Measurements from ENCODE around the gene SOS2. TPM values are rescaled to one million over a fixed set of nuclear protein-coding genes. Genes with fewer than 3 reads are reported as not detected.

Gene SOS2
- total RNA-seq, 2 donors from 2014 or later, result 22.6 to 41.4 TPM

DNA sequence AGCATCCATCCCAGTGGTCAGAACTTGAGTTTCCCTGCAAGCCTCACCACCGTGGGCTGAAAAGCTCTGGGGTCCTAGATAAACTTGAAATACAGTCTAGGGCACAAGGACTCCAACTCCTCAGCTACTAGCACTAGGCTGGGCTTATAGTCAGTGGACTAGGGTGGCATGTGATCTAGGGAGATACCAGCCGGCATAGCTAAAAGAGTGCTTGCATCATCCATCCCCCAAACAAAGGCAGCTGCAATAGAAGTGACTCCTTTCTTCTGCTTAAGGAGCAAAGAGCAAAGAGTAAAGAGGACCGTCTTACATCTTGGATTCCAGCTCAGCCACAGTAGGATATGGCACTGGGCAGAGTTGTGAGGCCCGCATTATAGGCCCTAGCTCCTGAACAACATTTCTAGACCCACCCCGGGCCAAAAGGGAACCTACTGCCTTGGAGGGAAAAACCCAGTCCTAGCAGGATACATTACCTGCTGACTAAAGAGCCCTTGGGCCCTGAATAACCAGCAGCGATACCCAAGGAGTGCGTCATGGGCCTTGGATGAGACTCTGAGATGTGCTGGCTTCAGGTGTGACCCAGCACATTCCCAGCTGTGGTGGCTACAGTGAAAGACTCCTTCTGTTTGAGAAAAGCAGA, 17.9 kb upstream of the SOS2 start:
- no peaks in the 10 kb centered on the region for H3K27me3 ChIP-seq (replicated peaks; ENCODE audit: insufficient read depth)
- no peak for DNase-seq (ENCODE audit: low spot score)
- H3K4me1 ChIP-seq (replicated peaks), result no peaks in the 10 kb centered on the region
- 92% methylated on average over 7 of the region's 7 CpGs for WGBS
- intact Hi-C loops (cut with DNase I), result no loop called here
- no peaks in the 10 kb centered on the region for H3K9me3 ChIP-seq
- H3K27ac ChIP-seq, result no peak overlapping the region
- no peaks in the 10 kb centered on the region for H3K36me3 ChIP-seq
- TF ChIP-seq, protein P1, sequence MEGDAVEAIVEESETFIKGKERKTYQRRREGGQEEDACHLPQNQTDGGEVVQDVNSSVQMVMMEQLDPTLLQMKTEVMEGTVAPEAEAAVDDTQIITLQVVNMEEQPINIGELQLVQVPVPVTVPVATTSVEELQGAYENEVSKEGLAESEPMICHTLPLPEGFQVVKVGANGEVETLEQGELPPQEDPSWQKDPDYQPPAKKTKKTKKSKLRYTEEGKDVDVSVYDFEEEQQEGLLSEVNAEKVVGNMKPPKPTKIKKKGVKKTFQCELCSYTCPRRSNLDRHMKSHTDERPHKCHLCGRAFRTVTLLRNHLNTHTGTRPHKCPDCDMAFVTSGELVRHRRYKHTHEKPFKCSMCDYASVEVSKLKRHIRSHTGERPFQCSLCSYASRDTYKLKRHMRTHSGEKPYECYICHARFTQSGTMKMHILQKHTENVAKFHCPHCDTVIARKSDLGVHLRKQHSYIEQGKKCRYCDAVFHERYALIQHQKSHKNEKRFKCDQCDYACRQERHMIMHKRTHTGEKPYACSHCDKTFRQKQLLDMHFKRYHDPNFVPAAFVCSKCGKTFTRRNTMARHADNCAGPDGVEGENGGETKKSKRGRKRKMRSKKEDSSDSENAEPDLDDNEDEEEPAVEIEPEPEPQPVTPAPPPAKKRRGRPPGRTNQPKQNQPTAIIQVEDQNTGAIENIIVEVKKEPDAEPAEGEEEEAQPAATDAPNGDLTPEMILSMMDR (IDR thresholded peaks at IDR 0.05), result no peak
- TF ChIP-seq POLR2A (IDR thresholded peaks at IDR 0.05), result no peak
- TF ChIP-seq POLR2AphosphoS5 (IDR thresholded peaks at IDR 0.05), result no peak
- H3K4me3 ChIP-seq, result no peak overlapping the region

DNA sequence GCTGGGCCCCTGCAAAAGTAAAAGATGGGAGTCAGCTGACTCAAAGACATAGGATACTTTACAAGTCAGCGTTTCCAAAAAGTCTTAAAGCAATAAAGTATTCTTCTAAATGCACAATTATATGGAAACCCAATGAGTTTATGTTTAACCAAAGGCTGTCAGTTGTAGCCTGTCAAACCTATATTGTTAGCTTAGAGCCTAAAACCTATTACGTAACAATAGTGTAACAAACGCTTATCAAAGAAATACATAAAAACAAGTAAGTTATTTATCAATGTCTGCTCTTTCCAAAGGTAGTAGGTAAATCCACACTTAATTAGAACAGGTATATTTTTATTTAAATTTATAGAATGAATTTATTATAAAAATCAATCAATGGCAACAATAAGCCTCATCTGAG, 15.9 kb upstream of the SOS2 start:
- intact Hi-C loops (cut with DNase I), result no loop called here
- WGBS, result 80% methylated on average over 3 of the region's 3 CpGs
- H3K36me3 ChIP-seq, result no peaks in the 10 kb centered on the region

DNA sequence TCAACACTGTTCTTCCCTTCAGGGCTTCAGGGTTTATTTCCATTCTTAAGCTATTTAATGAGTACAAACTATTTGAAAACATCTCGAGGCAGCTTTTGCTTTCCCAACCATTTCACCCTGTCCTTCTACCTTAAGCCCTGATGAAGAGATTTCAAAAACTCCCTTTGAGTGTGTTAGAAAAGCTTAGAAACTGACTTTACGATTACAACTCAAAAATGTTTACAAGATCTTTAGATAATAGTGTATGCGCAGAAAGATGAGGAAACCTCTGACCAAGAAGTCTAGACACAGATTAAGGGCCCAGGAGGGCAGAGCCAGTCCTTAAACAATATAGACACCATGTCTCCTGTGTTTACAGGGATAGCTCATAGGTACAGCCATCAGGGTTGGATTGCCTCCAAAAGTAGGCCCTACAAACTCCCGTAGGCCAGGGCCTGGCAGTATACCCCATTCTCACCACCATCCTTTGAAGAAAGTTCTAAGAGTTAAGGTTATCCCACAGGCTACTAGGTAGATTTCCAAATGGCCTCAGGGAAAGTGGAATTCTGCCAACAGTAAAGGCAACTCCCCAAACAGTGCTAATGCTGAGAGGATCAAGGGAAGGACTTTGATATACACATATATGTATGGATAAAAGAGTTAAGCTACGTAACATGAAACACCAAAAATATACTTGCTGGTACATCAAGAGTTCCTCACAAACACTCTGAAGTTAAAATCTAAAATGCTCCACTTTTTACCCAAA, 11.4 kb upstream of the SOS2 start:
- WGBS, result 65% methylated on average over 5 of the region's 5 CpGs
- H3K9me3 ChIP-seq, result no peaks in the 10 kb centered on the region
- intact Hi-C loops (cut with DNase I), result no loop called here
- no peak overlapping the region for H3K4me3 ChIP-seq
- H3K27me3 ChIP-seq (replicated peaks; ENCODE audit: insufficient read depth), result no peaks in the 10 kb centered on the region
- no peak for TF ChIP-seq POLR2AphosphoS5 (IDR thresholded peaks at IDR 0.05)
- TF ChIP-seq, protein P1 (IDR thresholded peaks at IDR 0.05), result no peak
- no peak for TF ChIP-seq POLR2A (IDR thresholded peaks at IDR 0.05)
- H3K36me3 ChIP-seq, result no peaks in the 10 kb centered on the region
- DNase-seq (ENCODE audit: low spot score), result no peak
- H3K27ac ChIP-seq, result no peak overlapping the region
- no peaks in the 10 kb centered on the region for H3K4me1 ChIP-seq (replicated peaks)

More for the DNA sequence above, 15.9 kb upstream of the SOS2 start:
- TF ChIP-seq POLR2AphosphoS5 (IDR thresholded peaks at IDR 0.05), result no peak
- TF ChIP-seq, protein P1 (IDR thresholded peaks at IDR 0.05), result no peak
- TF ChIP-seq POLR2A (IDR thresholded peaks at IDR 0.05), result no peak
- H3K27me3 ChIP-seq (replicated peaks; ENCODE audit: insufficient read depth), result no peaks in the 10 kb centered on the region
- H3K4me3 ChIP-seq, result no peak overlapping the region
- H3K9me3 ChIP-seq, result no peaks in the 10 kb centered on the region
- no peak overlapping the region for H3K27ac ChIP-seq
- no peaks in the 10 kb centered on the region for H3K4me1 ChIP-seq (replicated peaks)
- no peak for DNase-seq (ENCODE audit: low spot score)

DNA sequence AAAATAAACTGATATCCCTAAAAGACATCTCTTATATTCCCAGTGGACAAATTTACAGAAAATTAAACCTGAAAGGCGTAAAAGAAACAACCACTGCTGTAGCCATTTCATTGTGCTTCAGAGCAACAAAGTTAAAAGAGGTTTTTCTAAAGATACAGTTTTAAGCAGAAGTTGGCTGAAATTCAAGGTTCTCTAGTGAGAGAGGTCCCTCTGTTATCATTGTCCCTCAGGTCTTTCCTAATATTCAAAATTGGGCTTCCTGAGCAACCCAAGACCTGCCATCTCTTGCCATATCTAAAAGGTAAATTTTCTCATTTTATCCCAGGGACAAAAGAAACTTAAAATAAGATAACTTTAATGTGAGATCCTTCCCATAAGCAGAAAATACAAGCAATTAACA, 10.7 kb upstream of the SOS2 start:
- Histone ChIP-seq H3K27ac (no peak overlapping the region), H3K9me3 (no peaks in the 10 kb centered on the region), H3K27me3 (replicated peaks; ENCODE audit: insufficient read depth) (no peaks in the 10 kb centered on the region), H3K36me3 (no peaks in the 10 kb centered on the region), H3K4me1 (replicated peaks) (no peaks in the 10 kb centered on the region), H3K4me3 (no peak overlapping the region)
- 93% methylated on average over 1 of the region's 1 CpG for WGBS
- DNase-seq (ENCODE audit: low spot score), result no peak
- TF ChIP-seq, protein P1 (IDR thresholded peaks at IDR 0.05), result no peak
- TF ChIP-seq POLR2A (IDR thresholded peaks at IDR 0.05) (no peak), POLR2AphosphoS5 (IDR thresholded peaks at IDR 0.05) (no peak)
- intact Hi-C loops (cut with DNase I), result no loop called here

Data from prostate gland (tissue), 2 donors.